ENCODE measurements around the gene PLA2G2F. TPM values are rescaled to one million over a fixed set of nuclear protein-coding genes. Genes with fewer than 3 reads are reported as not detected.

PLA2G2F gene
- total and polyA plus RNA-seq, 2 of the 8 experiments (the other 6 are each of a cell fraction or from before 2014, with no cell fraction given): not detected

DNA sequence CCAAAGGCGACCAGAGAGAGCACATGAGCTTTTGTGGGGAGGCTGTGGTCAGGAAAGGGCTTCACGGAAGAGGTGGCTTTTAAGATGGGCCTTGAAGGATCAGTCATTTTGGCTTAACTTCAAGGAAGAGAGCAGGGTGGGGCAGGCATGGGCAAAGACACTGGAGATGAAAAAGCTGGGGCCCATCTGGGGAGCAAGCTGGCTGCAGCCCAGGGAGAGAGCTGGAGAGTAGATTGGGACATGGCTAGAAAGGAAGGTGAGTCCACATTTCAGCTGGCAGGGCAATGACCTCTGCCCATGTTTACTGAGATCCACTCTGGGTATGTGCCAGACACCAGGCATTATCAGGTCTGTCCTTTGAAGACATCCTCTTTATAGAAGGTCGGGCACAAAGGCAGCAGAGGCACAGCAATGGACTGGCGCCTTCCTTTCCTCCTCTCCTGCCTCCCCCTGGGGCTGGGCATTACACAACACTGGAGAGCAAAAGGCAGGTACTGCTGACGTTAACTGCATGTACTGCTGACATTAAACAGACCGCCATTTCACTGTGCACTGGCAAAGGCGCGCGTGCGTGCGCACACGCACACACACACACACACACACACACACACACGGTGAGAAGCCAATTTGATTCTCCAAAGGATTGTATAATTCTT is 44.6 kb downstream of the PLA2G2F start (continued):
- TF ChIP-seq TAF7 (optimal IDR thresholded peaks at IDR 0.05; ENCODE audit: borderline replicate concordance, low read depth, low read length): no peak
- no peak for TF ChIP-seq MAFK (IDR thresholded peaks at IDR 0.05; ENCODE audit: low read depth, low read length)
- TF ChIP-seq, protein P1, sequence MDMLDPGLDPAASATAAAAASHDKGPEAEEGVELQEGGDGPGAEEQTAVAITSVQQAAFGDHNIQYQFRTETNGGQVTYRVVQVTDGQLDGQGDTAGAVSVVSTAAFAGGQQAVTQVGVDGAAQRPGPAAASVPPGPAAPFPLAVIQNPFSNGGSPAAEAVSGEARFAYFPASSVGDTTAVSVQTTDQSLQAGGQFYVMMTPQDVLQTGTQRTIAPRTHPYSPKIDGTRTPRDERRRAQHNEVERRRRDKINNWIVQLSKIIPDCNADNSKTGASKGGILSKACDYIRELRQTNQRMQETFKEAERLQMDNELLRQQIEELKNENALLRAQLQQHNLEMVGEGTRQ (IDR thresholded peaks at IDR 0.05; ENCODE audit: low read length): no peak
- no peak for TF ChIP-seq RBBP5 (IDR thresholded peaks at IDR 0.05; ENCODE audit: borderline replicate concordance, low read depth, low read length)
- TF ChIP-seq JUN (IDR thresholded peaks at IDR 0.05; ENCODE audit: low read depth, low read length): no peak
- TF ChIP-seq ASH2L (IDR thresholded peaks at IDR 0.05; ENCODE audit: low read length): no peak
